Loucy (cell line): ENCODE measurements around the gene SCN10A.

Source experiments
- H2AFZ ChIP-seq: fragments of 200-600 bp; sonication (generic); 2 replicates; pipeline ENCODE4 v1.6.0; 2016; ENCODE audit warnings: antibody characterized with exemption, mild to moderate bottlenecking, low read length, moderate library complexity
- H3F3A ChIP-seq: fragments of 200-600 bp; 2 replicates; pipeline ENCODE4 v1.6.0; 2016; ENCODE audit warnings: antibody characterized with exemption, low read depth, mild to moderate bottlenecking
- H3K27me3 ChIP-seq: fragments of 200-600 bp; sonication (generic); 2 replicates; pipeline ENCODE4 v1.6.1; 2014; ENCODE audit warnings: low read length, mild to moderate bottlenecking; ENCODE audit not compliant: insufficient read depth, poor library complexity, severe bottlenecking
- H3K36me3 ChIP-seq: fragments of 200-600 bp; sonication (generic); 2 replicates; pipeline ENCODE4 v1.6.1; 2016; ENCODE audit warnings: low read length; ENCODE audit not compliant: insufficient read depth
- H3K4me1 ChIP-seq: fragments of 200-600 bp; sonication (generic); 2 replicates; pipeline ENCODE4 v1.5.1; 2014; ENCODE audit warnings: low read length, mild to moderate bottlenecking; ENCODE audit not compliant: insufficient read depth, poor library complexity, severe bottlenecking
- H3K4me2 ChIP-seq: fragments of 200-600 bp; sonication (generic); 2 replicates; pipeline ENCODE4 v1.6.0; 2014; ENCODE audit warnings: antibody characterized with exemption, low read length, low read depth, mild to moderate bottlenecking; ENCODE audit not compliant: poor library complexity, severe bottlenecking
- H3K4me3 ChIP-seq: fragments of 200-600 bp; sonication (generic); 2 replicates; pipeline ENCODE4 v1.5.1; 2014; ENCODE audit warnings: low read length, mild to moderate bottlenecking, mixed read lengths; ENCODE audit not compliant: poor library complexity, severe bottlenecking
- H3K79me2 ChIP-seq: fragments of 200-600 bp; sonication (generic); 2 replicates; pipeline ENCODE4 v1.6.1; 2014; ENCODE audit warnings: low read length; ENCODE audit not compliant: insufficient read depth
- H3K9ac ChIP-seq: fragments of 200-600 bp; sonication (generic); 2 replicates; pipeline ENCODE4 v1.6.0; 2014; ENCODE audit warnings: mild to moderate bottlenecking, low read depth, low read length, moderate library complexity; ENCODE audit not compliant: poor library complexity, severe bottlenecking
- H3K9me2 ChIP-seq: fragments of 200-600 bp; sonication (generic); replicated peaks from 2 replicates; pipeline ENCODE4 v1.6.1; 2016; ENCODE audit warnings: low read depth, low read length, mixed read lengths
- H3K9me3 ChIP-seq: fragments of 200-600 bp; sonication (generic); 2 replicates; pipeline ENCODE4 v1.6.1; 2014; ENCODE audit warnings: mild to moderate bottlenecking, antibody characterized with exemption, low read length, low read depth; ENCODE audit not compliant: insufficient read depth
- H4K20me1 ChIP-seq: fragments of 200-600 bp; sonication (generic); 2 replicates; pipeline ENCODE4 v1.6.0; 2014; ENCODE audit warnings: antibody characterized with exemption, low read length, mild to moderate bottlenecking; ENCODE audit not compliant: insufficient read depth, poor library complexity, severe bottlenecking
- EZH2phosphoT487 ChIP-seq: fragments of 200-600 bp; IDR thresholded peaks from 2 replicates; pipeline ENCODE4 v1.6.1; 2018; ENCODE audit warnings: antibody characterized with exemption, mild to moderate bottlenecking, moderate library complexity, borderline replicate concordance
- TF ChIP-seq, protein P1 (sequence below): fragments of 200-600 bp; sonication (generic); conservative IDR thresholded peaks from 2 replicates; pipeline ENCODE4 v1.5.1; 2014; ENCODE audit warnings: mild to moderate bottlenecking, antibody characterized with exemption, low read length

SCN10A gene

DNA sequence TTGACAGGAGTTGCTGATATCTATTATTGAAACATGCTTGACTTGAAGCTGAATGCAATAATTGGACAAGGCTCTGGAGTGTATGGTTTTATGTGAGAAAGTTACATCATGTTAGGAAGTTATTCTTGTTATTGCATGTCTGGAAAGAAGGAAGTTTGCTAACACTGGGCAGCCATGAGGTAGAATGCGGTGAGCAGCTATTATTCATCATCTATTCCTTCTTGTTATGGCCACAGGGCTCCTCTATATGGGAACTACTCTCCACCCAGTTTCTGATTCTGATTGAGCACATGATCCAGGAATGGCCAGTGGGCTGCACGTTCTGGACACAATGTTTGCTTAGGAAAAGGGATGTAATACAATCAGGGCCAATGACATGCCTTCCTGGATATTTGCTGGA lies 128.7 kb downstream of the SCN10A start:
- no peak for TF ChIP-seq EZH2phosphoT487
- TF ChIP-seq, protein P1, sequence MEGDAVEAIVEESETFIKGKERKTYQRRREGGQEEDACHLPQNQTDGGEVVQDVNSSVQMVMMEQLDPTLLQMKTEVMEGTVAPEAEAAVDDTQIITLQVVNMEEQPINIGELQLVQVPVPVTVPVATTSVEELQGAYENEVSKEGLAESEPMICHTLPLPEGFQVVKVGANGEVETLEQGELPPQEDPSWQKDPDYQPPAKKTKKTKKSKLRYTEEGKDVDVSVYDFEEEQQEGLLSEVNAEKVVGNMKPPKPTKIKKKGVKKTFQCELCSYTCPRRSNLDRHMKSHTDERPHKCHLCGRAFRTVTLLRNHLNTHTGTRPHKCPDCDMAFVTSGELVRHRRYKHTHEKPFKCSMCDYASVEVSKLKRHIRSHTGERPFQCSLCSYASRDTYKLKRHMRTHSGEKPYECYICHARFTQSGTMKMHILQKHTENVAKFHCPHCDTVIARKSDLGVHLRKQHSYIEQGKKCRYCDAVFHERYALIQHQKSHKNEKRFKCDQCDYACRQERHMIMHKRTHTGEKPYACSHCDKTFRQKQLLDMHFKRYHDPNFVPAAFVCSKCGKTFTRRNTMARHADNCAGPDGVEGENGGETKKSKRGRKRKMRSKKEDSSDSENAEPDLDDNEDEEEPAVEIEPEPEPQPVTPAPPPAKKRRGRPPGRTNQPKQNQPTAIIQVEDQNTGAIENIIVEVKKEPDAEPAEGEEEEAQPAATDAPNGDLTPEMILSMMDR = no peak
- no peaks in the 10 kb centered on the region for H3K79me2 ChIP-seq

DNA sequence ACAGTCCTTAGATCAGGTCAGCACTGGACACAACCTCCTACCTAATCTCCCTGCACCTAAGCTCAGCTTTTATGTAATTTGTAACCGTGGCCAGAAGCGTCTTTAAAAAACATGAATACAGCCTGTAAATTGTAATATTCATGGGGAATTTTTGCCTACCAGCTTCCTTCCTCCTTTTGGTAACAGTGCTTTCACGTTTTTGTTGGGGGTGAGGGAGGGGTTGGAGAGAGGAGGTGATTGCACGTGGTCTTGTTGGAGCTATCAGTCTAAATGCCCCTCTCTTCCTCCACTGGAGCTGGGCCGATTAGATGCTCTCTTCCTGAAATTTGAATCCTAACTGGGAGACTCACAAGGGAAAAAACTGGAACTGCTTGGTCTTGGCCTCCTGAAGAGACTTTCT lies 131.5 kb downstream of the SCN10A start:
- Histone ChIP-seq H3K9me3 (no peaks in the 10 kb centered on the region), H3K79me2 (no peaks in the 10 kb centered on the region), H3K4me1 (no peaks in the 10 kb centered on the region), H3K36me3 (no peaks in the 10 kb centered on the region), H3K9ac (no peak overlapping the region), H4K20me1 (no peaks in the 10 kb centered on the region), H3K27me3 (no peaks in the 10 kb centered on the region), H3K9me2 (no peaks in the 10 kb centered on the region), H2AFZ (no peak overlapping the region), H3K4me3 (no peak overlapping the region), H3K4me2 (no peak overlapping the region), H3F3A (no peaks in the 10 kb centered on the region)
- no peak for TF ChIP-seq EZH2phosphoT487
- TF ChIP-seq, protein P1 = no peak

More for the DNA sequence above, 128.7 kb downstream of the SCN10A start:
- no peaks in the 10 kb centered on the region for H3F3A ChIP-seq
- no peak overlapping the region for H3K4me3 ChIP-seq
- H3K27me3 ChIP-seq = no peaks in the 10 kb centered on the region
- H3K4me1 ChIP-seq = no peaks in the 10 kb centered on the region
- H3K9me3 ChIP-seq = no peaks in the 10 kb centered on the region
- no peaks in the 10 kb centered on the region for H3K36me3 ChIP-seq
- no peaks in the 10 kb centered on the region for H3K9me2 ChIP-seq
- no peak overlapping the region for H2AFZ ChIP-seq
- no peak overlapping the region for H3K9ac ChIP-seq
- no peaks in the 10 kb centered on the region for H4K20me1 ChIP-seq
- H3K4me2 ChIP-seq = no peak overlapping the region

DNA sequence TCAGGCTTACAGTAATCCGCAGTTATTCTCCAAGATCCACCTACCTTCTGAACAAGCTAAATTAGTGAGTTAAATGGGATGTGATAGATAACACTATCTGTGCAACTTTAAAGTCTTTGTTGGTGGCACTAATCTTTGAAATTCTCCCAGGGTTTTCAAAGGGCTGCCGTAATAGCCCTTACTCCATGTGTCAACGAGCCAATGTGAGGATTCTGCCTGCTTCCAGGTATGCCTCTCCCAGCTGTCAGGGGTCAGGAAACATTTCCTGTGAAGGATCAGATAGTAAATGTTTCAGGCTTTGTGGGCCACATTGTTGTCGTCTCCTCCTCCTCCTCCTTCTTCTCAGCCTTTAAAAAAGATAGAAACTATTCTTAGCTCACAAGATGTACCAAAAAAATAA lies 146.3 kb downstream of the SCN10A start:
- Histone ChIP-seq H3F3A (no peaks in the 10 kb centered on the region), H3K79me2 (no peaks in the 10 kb centered on the region), H3K9ac (no peak overlapping the region), H3K9me3 (no peaks in the 10 kb centered on the region), H3K4me3 (no peak overlapping the region), H2AFZ (no peak overlapping the region), H3K4me2 (no peak overlapping the region), H4K20me1 (no peaks in the 10 kb centered on the region), H3K9me2 (no peaks in the 10 kb centered on the region), H3K4me1 (no peaks in the 10 kb centered on the region), H3K27me3 (no peaks in the 10 kb centered on the region), H3K36me3 (no peaks in the 10 kb centered on the region)
- TF ChIP-seq, protein P1 = no peak
- TF ChIP-seq EZH2phosphoT487 = no peak
